ENCODE measurements around the gene NBPF3. TPM values are rescaled to one million over a fixed set of nuclear protein-coding genes. Genes with fewer than 3 reads are reported as not detected.
"Not testable (repeated sequence)": the region's sequence is repeated elsewhere in the genome, so short reads cannot be mapped to it uniquely, and the experiment has no call there.

The NBPF3 gene
- total RNA-seq, 1 experiment from 2014 or later, result 40.4 TPM

DNA sequence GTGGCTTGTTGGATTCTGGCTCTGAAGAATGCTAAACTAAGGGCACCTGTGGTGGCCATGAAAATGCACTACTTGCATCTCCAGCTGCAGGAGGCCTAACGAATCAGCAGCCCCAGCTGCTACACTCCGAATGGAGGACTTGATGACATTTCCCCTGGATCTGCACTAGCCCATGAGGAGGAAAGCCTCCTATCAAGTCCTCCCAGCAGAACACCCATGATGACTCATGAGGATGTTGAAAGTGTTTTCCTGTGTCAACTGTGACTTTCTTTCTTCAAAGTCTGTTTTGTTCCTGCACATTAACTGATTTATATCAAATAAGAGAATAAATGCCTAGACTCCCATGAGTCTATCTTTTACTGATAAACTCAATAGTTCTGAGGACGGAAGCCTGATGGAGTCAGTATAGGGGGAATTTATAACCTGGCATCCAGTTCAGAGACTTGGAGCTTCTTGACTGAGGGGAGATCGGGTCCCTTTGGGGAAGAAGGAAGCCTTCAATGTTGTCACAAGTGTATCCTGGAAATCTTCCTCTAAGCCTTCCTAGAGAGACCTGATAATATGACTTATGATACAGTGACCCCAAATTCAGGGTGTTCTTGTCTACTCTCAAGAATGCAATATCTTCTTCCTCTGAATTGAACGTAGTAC is 14.2 kb downstream of the NBPF3 start:
- not testable (repeated sequence) for H3K4me3 ChIP-seq; H3K27me3 ChIP-seq (replicated peaks); H3K36me3 ChIP-seq; H3K9me3 ChIP-seq (replicated peaks)
- peak overlapping the region; percentile 39; the same call in 1 of the 2 replicates for H3K27ac ChIP-seq
- peaks cover 48% of the 10 kb centered on the region for H3K4me1 ChIP-seq (replicated peaks)
- peak; percentile 56 to 60 for DNase-seq (ENCODE audit: low read depth in 1 of 2, low spot score in 2 of 2)

DNA sequence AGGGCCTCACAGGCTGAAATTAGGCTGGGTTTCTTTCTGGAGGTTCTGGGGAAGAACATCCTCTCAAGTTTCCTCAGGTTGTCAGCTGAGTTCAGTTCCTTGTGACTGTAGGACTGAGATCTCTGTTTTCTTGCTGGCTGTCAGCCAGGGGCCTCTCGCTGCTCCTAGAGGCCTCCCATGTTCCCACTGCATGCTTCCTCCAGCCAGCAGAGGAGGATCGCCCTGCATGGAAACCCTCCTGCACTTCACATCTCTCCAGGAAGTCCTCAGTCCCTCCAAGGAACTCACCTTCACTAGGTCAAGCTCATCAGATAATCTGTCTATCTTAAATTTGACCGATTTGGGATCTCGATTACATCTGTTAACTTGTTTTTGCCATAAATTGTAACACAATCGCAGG is 15.0 kb downstream of the NBPF3 start:
- not testable (repeated sequence) for H3K27me3 ChIP-seq (replicated peaks); H3K36me3 ChIP-seq; H3K9me3 ChIP-seq (replicated peaks); DNase-seq (ENCODE audit: low read depth in 1 of 2, low spot score in 2 of 2); H3K27ac ChIP-seq; H3K4me3 ChIP-seq
- H3K4me1 ChIP-seq (replicated peaks), result peaks cover 41% of the 10 kb centered on the region

DNA sequence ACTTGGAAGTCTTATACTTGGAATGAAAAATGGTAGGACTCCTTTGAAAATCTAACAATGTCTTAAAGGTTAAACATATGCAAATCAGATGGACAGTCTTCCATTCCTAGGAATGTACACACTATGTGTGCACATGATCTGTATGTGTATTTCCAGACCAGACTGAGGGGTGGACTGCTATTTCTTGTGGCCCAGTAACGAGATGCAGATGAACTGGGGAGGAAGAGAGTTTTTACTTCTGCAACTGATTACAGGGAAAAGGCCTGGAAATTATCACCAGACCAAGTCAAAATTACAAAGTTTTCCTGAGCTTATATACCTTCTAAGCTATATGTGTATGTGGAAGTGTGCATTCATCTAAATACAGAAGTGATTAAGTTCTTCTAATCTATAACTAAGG is 17.7 kb downstream of the NBPF3 start:
- Histone ChIP-seq H3K27ac (no peak overlapping the region), H3K9me3 (replicated peaks) (no peaks in the 10 kb centered on the region), H3K27me3 (replicated peaks) (no peaks in the 10 kb centered on the region), H3K4me1 (replicated peaks) (peaks cover 14% of the 10 kb centered on the region), H3K4me3 (no peak overlapping the region), H3K36me3 (no peaks in the 10 kb centered on the region)
- DNase-seq (ENCODE audit: low read depth in 1 of 2, low spot score in 2 of 2), result no peak

GRCh38 chr1:21465127-21465526 is 25.2 kb downstream of the NBPF3 start:
- H3K36me3 ChIP-seq; H3K4me3 ChIP-seq; H3K9me3 ChIP-seq (replicated peaks); H3K27ac ChIP-seq; H3K4me1 ChIP-seq (replicated peaks); H3K27me3 ChIP-seq (replicated peaks): not testable (repeated sequence)
- peak in 1 of 2 experiments; percentile 15 for DNase-seq (ENCODE audit: low read depth in 1 of 2, low spot score in 2 of 2)

DNA sequence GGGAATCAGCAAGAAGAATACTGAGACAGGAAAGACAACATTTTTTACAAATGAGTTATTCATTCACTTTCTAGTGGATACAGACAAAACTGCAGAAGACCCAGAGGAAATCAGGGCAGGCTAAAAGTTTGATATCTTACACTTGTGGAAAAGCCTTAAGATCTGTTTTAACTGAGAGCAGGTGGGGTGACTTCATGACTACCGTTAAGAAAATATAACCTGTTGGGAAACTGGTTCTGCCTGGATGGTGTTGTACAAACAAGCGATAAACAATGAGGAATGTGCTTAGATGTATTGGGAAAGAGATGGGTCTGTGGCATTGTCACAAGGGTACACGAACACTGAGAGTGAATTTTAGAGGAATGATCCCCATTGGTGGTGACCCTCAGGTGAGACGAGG is 28.0 kb downstream of the NBPF3 start:
- not testable (repeated sequence) for H3K4me3 ChIP-seq; H3K4me1 ChIP-seq (replicated peaks); H3K27me3 ChIP-seq (replicated peaks); DNase-seq (ENCODE audit: low read depth in 1 of 2, low spot score in 2 of 2); H3K27ac ChIP-seq; H3K9me3 ChIP-seq (replicated peaks)
- H3K36me3 ChIP-seq, result peaks cover 18% of the 10 kb centered on the region

DNA sequence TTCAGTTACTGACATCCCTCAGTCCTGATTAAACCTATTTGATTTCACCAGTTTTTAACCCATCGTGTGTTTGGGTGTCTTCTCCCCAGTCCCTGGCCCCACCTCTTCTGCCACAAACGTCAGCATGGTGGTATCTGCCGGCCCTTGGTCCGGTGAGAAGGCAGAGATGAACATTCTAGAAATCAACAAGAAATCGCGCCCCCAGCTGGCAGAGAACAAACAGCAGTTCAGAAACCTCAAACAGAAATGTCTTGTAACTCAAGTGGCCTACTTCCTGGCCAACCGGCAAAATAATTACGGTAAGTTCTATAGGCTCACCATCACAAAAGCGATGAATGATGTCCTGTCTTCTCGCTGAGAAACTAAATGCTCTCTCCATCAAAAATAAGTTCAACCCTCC is 28.7 kb downstream of the NBPF3 start:
- peaks cover 10% of the 10 kb centered on the region for H3K4me1 ChIP-seq (replicated peaks)

DNA sequence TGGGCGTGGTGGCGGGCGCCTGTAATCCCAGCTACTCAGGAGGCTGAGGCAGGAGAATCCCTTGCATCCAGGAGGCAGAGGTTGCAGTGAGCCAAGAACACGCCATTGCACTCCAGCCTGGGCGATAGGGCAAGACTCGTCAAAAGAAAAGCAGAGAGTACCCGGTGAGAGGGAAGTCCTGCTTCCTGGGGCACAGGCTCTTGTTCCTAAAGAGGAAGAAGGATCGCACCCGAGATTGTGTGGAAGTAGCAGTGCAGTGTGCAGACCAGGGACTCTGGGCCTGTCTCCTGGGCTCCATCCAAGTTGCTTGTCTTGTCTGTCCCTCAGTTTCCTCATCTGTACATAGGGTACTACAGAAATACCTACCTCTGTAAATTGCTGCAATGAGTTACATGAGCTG is 29.6 kb downstream of the NBPF3 start:
- Histone ChIP-seq H3K4me1 (replicated peaks) (peaks cover 10% of the 10 kb centered on the region), H3K4me3 (no peak overlapping the region), H3K27me3 (replicated peaks) (no peaks in the 10 kb centered on the region), H3K9me3 (replicated peaks) (no peaks in the 10 kb centered on the region), H3K27ac (no peak overlapping the region), H3K36me3 (peaks cover 25% of the 10 kb centered on the region)
- DNase-seq (ENCODE audit: low read depth in 1 of 2, low spot score in 2 of 2), result no peak

More for the DNA sequence above, 28.7 kb downstream of the NBPF3 start:
- Histone ChIP-seq H3K4me3 (no peak overlapping the region), H3K9me3 (replicated peaks) (no peaks in the 10 kb centered on the region), H3K36me3 (peaks cover 24% of the 10 kb centered on the region), H3K27me3 (replicated peaks) (no peaks in the 10 kb centered on the region), H3K27ac (no peak overlapping the region)
- DNase-seq (ENCODE audit: low read depth in 1 of 2, low spot score in 2 of 2), result no peak

GRCh38 chr1:21472861-21473260 is 32.9 kb downstream of the NBPF3 start:
- no peak overlapping the region for H3K27ac ChIP-seq
- peaks cover 29% of the 10 kb centered on the region for H3K36me3 ChIP-seq
- no peaks in the 10 kb centered on the region for H3K9me3 ChIP-seq (replicated peaks)
- no peak for DNase-seq (ENCODE audit: low read depth in 1 of 2, low spot score in 2 of 2)
- H3K4me3 ChIP-seq, result no peak overlapping the region
- H3K27me3 ChIP-seq (replicated peaks), result no peaks in the 10 kb centered on the region
- no peaks in the 10 kb centered on the region for H3K4me1 ChIP-seq (replicated peaks)

DNA sequence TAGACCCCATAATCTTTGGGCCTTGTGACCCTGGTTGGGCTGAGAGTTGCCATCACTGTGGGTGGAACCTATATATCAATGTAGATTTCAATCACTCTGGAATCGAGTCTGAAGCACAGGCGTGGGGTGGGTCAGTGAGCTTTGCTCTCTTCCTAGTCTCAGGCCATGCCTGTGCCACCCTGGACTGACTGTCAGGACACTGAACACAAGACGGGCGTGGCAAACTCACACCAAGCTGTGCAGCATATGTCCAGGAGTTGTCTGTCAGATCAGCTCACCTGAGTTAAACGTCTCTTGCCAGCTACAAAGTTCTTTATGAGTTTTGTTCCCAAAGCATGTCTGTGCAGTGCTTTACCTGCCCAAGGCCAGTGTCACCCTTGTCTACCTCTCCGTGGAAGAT is 38.4 kb downstream of the NBPF3 start:
- Histone ChIP-seq H3K9me3 (replicated peaks) (no peaks in the 10 kb centered on the region), H3K4me3 (no peak overlapping the region), H3K27me3 (replicated peaks) (0 out of 2 replicates have a peak, but pooled peaks cover 2% of the 10 kb centered on the region), H3K36me3 (peaks cover 29% of the 10 kb centered on the region), H3K4me1 (replicated peaks) (no peaks in the 10 kb centered on the region), H3K27ac (no peak overlapping the region)
- DNase-seq (ENCODE audit: low read depth in 1 of 2, low spot score in 2 of 2), result no peak

GRCh38 chr1:21483881-21484280 is 43.9 kb downstream of the NBPF3 start:
- H3K4me3 ChIP-seq; H3K4me1 ChIP-seq (replicated peaks); DNase-seq (ENCODE audit: low read depth in 1 of 2, low spot score in 2 of 2); H3K9me3 ChIP-seq (replicated peaks); H3K27me3 ChIP-seq (replicated peaks); H3K27ac ChIP-seq; H3K36me3 ChIP-seq: not testable (repeated sequence)

DNA sequence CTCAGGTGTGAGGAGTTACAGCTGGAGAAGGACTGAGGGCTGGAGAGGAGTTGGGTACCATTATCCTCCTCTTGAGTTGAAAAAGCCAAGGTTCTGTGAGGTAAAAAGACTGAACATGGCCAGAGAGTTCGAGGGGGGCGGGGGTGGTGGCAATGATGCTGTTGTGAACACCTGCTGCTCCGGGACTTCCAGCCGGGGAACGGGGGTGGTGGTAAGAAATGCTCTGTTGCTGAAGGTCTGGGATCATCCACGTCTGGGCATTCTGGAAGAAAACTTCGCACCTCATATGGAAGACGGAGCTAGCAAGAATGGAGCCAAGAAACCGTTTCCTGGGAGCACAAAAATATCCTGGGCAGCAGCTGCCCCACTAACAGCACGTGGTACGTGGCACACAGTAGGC is 49.2 kb downstream of the NBPF3 start:
- no peaks in the 10 kb centered on the region for H3K36me3 ChIP-seq
- peaks cover 36% of the 10 kb centered on the region for H3K4me1 ChIP-seq (replicated peaks)
- H3K27ac ChIP-seq, result no peak overlapping the region
- H3K27me3 ChIP-seq (replicated peaks), result no peaks in the 10 kb centered on the region
- no peak for DNase-seq (ENCODE audit: low read depth in 1 of 2, low spot score in 2 of 2)
- H3K4me3 ChIP-seq, result no peak overlapping the region
- H3K9me3 ChIP-seq (replicated peaks), result no peaks in the 10 kb centered on the region

DNA sequence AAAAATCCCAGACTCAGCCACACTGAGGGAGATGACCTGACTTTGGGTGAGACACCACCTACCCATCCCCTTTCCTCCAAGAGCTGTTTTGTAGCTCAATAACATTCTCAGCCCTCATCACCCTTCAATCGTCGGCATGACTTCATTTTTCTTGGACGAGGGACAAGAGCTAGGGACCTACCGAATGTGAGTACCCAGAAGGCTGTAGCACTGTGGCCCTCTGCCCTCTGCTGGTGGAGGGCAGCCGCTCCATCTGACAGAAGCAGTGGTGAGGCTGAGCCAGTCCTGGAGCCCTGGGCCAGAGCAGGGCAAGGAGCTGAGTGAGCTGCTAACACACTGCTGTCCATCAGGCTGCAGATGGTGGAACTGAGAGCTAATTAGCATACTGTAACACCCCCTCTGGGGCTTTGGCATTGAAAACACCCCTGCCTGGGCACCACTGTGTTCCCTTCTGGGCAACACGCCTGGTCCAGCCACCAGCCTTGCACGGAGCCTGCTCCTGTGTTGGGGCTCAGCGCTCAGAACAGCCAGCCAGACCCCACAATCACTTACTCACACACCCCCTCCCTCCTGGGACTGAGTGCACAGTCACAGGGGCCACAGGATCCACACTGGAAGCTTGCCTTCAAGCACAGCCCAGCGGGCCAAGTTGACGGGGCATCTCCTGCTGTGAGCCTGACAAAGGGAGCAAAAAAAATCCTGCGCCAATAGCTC is 51.0 kb downstream of the NBPF3 start:
- no peak overlapping the region for H3K27ac ChIP-seq
- no peaks in the 10 kb centered on the region for H3K27me3 ChIP-seq (replicated peaks)
- peak; percentile 64 to 75 for DNase-seq (ENCODE audit: low read depth in 1 of 2, low spot score in 2 of 2)
- no peak overlapping the region for H3K4me3 ChIP-seq
- H3K36me3 ChIP-seq, result no peaks in the 10 kb centered on the region
- H3K9me3 ChIP-seq (replicated peaks), result no peaks in the 10 kb centered on the region
- peaks cover 36% of the 10 kb centered on the region for H3K4me1 ChIP-seq (replicated peaks)

DNA sequence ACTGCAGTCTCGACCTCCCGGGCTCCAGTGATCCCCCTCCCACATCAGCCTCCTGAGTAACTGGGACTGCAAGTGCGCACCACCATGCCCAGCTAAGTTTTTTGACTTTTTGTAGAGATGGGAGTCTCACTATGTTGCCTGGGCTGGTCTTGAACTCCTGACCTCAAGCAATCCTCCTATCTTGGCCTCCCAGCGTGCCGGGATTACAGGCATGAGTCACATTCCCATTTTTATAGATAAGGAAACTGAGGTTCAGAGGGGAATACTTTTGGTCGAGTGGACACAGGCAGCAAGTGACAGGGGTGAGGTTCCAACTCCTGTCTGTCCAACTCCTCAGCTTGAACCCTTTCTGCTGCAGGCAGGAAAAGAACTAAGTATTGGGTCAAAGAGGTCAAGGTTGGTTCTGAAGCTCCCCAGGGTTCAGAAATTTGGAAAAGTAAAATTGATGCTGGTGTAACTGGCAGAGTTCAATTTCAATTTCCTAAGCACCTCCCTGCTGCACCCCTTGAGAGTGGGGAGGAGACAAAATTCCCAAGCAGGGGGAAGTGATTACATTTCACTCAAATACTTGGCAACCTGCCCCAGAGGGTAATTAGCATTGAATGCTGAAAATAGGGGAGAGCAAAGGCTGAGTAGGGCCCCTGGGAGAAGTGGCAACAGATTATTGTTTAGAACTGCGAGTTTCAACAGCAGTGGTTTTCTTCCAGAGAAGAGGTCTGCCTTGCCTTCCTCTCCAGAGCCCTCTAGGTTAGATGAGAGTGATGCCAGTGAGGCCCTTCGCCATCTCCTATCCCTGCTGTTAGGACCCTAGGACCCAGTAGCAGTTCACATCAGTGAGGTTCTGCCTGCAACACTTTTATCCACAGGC is 51.8 kb downstream of the NBPF3 start:
- Histone ChIP-seq H3K36me3 (no peaks in the 10 kb centered on the region), H3K27ac (no peak overlapping the region), H3K4me3 (no peak overlapping the region), H3K27me3 (replicated peaks) (no peaks in the 10 kb centered on the region), H3K4me1 (replicated peaks) (peaks cover 36% of the 10 kb centered on the region), H3K9me3 (replicated peaks) (no peaks in the 10 kb centered on the region)
- peak; percentile 66 to 78 for DNase-seq (ENCODE audit: low read depth in 1 of 2, low spot score in 2 of 2)

DNA sequence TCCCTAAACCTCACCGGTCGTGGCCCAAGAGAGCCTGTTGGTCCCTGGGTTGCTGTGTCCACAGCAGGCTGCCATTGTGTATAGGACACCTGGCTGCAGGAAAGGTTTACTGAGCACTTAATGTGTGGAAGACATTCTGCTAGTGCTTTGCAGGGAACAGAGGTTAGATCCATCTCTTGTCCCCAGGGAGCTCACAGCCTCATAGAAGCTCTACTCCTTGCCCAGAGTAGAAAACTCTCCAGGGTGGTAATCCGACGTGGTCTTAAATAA is 52.4 kb downstream of the NBPF3 start:
- Histone ChIP-seq H3K9me3 (replicated peaks) (no peaks in the 10 kb centered on the region), H3K4me3 (no peak overlapping the region), H3K4me1 (replicated peaks) (peaks cover 36% of the 10 kb centered on the region), H3K27me3 (replicated peaks) (no peaks in the 10 kb centered on the region), H3K27ac (no peak overlapping the region), H3K36me3 (no peaks in the 10 kb centered on the region)
- no peak for DNase-seq (ENCODE audit: low read depth in 1 of 2, low spot score in 2 of 2)
